Measurements from ENCODE around the gene IL24.

IL24 gene

DNA sequence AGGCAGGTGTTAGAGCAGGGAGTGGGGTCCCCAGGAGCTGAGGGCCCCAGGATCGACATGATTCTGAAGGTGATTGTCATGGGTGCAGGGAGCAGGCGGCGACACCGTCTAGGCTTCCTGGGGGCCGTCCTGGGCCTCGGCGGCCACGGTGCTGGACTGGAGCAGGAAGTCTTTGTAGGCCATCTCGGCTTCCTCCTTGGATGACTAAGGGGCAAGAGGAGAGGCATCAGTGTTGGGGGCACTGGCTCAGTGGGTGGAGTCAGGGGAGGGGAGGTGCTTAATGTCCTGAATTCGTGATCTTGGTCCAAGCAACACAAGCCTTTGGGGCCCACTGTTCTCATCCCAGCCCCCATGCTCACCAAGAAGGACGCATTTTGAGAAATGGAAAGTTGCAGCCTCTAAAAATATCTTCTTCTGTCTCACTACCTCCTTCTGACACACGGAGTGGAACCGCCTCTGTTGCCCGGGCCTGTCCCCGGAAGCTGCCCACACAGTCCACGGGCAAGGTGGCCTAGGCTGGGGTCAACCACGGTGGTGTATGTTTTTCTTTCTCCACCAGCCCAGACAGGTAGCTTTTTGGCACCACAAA is 33.1 kb downstream of the IL24 start:
- Histone ChIP-seq H3K27me3 (ENCODE audit: insufficient read depth, low read length) (no peaks in the 10 kb centered on the region), H3K4me3 (ENCODE audit: low read length) (no peak overlapping the region), H3K9me3 (ENCODE audit: insufficient read depth, low read depth, low read length) (no peaks in the 10 kb centered on the region), H3K36me3 (ENCODE audit: insufficient read depth, low read length) (no peaks in the 10 kb centered on the region), H3K4me1 (ENCODE audit: insufficient read depth, low read length) (no peaks in the 10 kb centered on the region), H3K27ac (ENCODE audit: low read depth, low read length) (no peak overlapping the region), H3K9ac (ENCODE audit: low read depth, low read length) (no peak overlapping the region)
- 94% methylated on average over 17 of the region's 17 CpGs for WGBS

DNA sequence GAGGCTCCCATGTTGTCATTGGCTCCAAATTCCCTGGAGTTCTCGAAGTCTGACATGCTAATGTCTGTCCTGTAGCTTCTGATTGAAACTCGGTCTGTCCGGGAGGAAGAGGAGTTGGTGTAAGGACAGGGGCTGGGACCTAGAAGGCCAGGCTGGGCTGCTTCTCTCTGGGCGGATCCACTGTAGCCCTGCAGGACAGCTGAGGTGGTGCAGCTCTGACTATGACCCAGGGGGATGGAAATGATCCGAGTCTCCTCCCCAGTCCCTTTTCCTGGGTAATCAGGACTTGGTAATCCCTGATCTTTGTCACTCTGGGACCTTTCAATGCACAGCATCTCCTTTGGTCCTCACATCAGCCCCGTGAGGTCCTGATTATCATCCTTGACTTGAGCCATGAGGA is 34.5 kb downstream of the IL24 start:
- 80% methylated on average over 6 of the region's 6 CpGs for WGBS
- H3K4me1 ChIP-seq (ENCODE audit: insufficient read depth, low read length), result no peaks in the 10 kb centered on the region
- no peaks in the 10 kb centered on the region for H3K9me3 ChIP-seq (ENCODE audit: insufficient read depth, low read depth, low read length)
- H3K36me3 ChIP-seq (ENCODE audit: insufficient read depth, low read length), result no peaks in the 10 kb centered on the region
- H3K9ac ChIP-seq (ENCODE audit: low read depth, low read length), result no peak overlapping the region
- no peak overlapping the region for H3K27ac ChIP-seq (ENCODE audit: low read depth, low read length)
- H3K27me3 ChIP-seq (ENCODE audit: insufficient read depth, low read length), result no peaks in the 10 kb centered on the region
- no peak overlapping the region for H3K4me3 ChIP-seq (ENCODE audit: low read length)

DNA sequence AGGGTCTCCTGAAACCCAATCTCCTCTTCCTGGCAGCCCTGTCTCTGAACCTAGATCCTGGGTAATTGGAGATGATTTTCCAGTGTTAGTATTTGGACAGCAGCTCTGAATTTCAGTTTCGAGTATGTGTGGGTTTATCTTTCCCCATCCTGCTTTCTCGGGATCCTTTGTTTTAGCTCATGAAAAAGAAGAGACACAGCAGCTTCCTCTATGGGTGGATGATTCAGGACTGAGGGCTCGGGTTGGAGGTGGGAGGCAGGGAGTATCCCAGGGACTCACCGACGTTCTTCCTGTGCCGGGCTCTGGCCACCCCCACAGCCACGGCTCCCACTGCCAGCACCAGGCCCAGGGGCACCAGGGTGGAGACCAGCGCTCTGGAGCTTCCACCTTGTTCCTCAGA is 34.9 kb downstream of the IL24 start:
- H3K4me3 ChIP-seq (ENCODE audit: low read length), result no peak overlapping the region
- 86% methylated on average over 8 of the region's 8 CpGs for WGBS
- H3K4me1 ChIP-seq (ENCODE audit: insufficient read depth, low read length), result no peaks in the 10 kb centered on the region
- H3K36me3 ChIP-seq (ENCODE audit: insufficient read depth, low read length), result no peaks in the 10 kb centered on the region
- H3K27ac ChIP-seq (ENCODE audit: low read depth, low read length), result no peak overlapping the region
- no peak overlapping the region for H3K9ac ChIP-seq (ENCODE audit: low read depth, low read length)
- H3K27me3 ChIP-seq (ENCODE audit: insufficient read depth, low read length), result no peaks in the 10 kb centered on the region
- no peaks in the 10 kb centered on the region for H3K9me3 ChIP-seq (ENCODE audit: insufficient read depth, low read depth, low read length)

DNA sequence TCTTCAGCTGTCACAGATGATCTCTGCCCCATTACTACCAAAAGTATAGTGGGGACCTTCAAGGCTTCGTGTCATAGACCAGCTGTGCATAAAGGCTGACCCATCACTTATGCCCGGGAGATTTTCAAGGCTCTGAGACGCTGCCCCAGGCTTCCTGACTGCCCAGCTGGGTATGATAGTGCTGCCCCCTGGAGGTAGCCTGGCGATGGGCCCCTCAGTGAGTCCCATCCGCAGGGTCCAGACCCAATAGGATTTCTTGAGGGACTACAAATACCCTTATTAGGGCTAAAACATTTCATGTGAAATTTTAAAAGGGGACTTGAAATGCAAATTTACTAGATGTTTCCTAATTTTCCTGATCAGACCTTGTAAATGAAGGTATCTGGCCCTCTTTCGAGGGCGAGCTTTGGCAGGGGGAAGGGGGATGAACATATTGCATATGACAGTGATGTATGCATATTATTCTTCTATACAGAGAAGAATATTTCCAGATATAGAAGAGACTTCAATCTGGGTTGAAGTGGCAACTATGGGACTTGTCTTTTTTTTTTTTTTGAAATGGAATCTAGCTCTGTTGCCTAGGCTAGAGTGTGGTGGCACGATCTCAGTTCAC is 36.2 kb downstream of the IL24 start:
- Histone ChIP-seq H3K4me3 (ENCODE audit: low read length) (no peak overlapping the region), H3K9me3 (ENCODE audit: insufficient read depth, low read depth, low read length) (no peaks in the 10 kb centered on the region), H3K9ac (ENCODE audit: low read depth, low read length) (no peak overlapping the region), H3K27me3 (ENCODE audit: insufficient read depth, low read length) (no peaks in the 10 kb centered on the region), H3K27ac (ENCODE audit: low read depth, low read length) (no peak overlapping the region), H3K4me1 (ENCODE audit: insufficient read depth, low read length) (no peaks in the 10 kb centered on the region), H3K36me3 (ENCODE audit: insufficient read depth, low read length) (no peaks in the 10 kb centered on the region)
- WGBS, result 69% methylated on average over 8 of the region's 8 CpGs

DNA sequence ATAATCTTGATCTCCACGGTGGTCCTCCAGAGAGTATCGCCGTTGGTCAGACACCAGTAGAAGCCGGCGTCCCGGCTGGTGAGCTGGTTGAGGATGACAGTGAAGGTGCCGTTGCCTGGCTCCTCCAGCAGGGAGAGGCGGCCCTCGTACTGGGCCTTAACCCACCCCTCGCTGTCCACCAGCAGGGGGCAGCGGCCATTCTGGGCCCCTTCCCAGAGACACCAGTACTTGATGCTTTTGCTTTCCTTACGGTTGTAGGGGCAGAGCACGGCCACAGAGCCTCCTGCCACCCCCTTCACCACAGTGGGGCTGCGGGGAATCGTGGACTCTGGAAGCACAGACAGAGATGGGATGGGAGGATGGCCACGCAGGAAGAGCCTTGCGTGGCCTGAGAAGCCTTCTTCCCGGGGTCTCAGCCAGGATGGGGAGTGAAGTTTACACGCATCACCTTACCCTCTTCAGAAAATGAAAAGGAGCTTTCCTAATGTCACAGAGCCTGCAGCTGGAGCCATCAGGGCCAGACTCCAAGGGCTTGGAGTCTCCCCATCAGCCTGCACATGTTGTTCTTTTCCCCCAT is 38.3 kb downstream of the IL24 start:
- Histone ChIP-seq H3K36me3 (ENCODE audit: insufficient read depth, low read length) (no peaks in the 10 kb centered on the region), H3K4me1 (ENCODE audit: insufficient read depth, low read length) (no peaks in the 10 kb centered on the region), H3K9me3 (ENCODE audit: insufficient read depth, low read depth, low read length) (no peaks in the 10 kb centered on the region), H3K9ac (ENCODE audit: low read depth, low read length) (no peak overlapping the region), H3K4me3 (ENCODE audit: low read length) (no peak overlapping the region), H3K27me3 (ENCODE audit: insufficient read depth, low read length) (no peaks in the 10 kb centered on the region), H3K27ac (ENCODE audit: low read depth, low read length) (no peak overlapping the region)
- 68% methylated on average over 19 of the region's 19 CpGs for WGBS

DNA sequence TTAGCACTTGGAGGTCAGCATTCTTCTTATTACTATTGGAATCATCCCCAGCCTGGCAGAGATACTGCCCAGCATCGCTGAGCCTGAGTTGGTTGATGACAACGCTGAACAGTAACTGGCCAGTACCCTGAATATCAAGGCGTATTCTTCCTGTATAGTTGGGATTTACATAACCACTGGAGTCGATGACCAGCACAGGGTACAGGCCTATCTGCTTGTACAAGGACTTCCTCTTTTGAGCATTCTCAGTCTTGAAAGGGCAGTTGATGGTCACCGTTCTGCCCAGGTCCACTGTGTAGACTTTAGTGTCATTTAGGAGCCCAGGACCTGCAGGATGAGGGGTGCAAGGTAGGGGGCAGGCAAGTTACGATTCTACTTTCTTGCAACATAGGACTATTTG is 40.2 kb downstream of the IL24 start:
- H3K27me3 ChIP-seq (ENCODE audit: insufficient read depth, low read length), result no peaks in the 10 kb centered on the region
- H3K36me3 ChIP-seq (ENCODE audit: insufficient read depth, low read length), result no peaks in the 10 kb centered on the region
- no peaks in the 10 kb centered on the region for H3K9me3 ChIP-seq (ENCODE audit: insufficient read depth, low read depth, low read length)
- H3K9ac ChIP-seq (ENCODE audit: low read depth, low read length), result no peak overlapping the region
- H3K4me3 ChIP-seq (ENCODE audit: low read length), result no peak overlapping the region
- WGBS, result 92% methylated on average over 6 of the region's 6 CpGs
- H3K4me1 ChIP-seq (ENCODE audit: insufficient read depth, low read length), result no peaks in the 10 kb centered on the region
- no peak overlapping the region for H3K27ac ChIP-seq (ENCODE audit: low read depth, low read length)

DNA sequence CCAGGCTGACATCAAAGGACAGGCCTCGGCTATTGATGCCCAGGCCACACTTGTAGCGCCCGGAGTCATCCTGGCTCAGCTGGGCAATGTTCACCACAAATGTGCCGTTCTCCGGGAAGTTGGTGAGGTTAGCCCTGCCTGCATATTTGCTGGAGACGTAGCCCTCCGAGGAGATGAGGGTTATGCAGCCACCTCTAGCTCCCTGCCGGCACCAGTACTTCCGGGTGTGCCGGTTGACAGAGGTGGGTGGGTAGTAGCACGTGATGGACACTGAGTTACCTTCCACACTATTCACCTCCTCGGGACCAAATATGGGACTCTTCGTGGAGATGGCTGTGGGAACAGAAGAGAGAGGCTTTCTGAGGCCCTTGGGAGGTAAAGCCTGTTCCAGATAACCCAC is 41.9 kb downstream of the IL24 start:
- Histone ChIP-seq H3K27me3 (ENCODE audit: insufficient read depth, low read length) (no peaks in the 10 kb centered on the region), H3K9ac (ENCODE audit: low read depth, low read length) (no peak overlapping the region), H3K27ac (ENCODE audit: low read depth, low read length) (no peak overlapping the region), H3K9me3 (ENCODE audit: insufficient read depth, low read depth, low read length) (no peaks in the 10 kb centered on the region), H3K4me1 (ENCODE audit: insufficient read depth, low read length) (no peaks in the 10 kb centered on the region), H3K36me3 (ENCODE audit: insufficient read depth, low read length) (no peaks in the 10 kb centered on the region), H3K4me3 (ENCODE audit: low read length) (no peak overlapping the region)
- WGBS, result 92% methylated on average over 12 of the region's 13 CpGs

DNA sequence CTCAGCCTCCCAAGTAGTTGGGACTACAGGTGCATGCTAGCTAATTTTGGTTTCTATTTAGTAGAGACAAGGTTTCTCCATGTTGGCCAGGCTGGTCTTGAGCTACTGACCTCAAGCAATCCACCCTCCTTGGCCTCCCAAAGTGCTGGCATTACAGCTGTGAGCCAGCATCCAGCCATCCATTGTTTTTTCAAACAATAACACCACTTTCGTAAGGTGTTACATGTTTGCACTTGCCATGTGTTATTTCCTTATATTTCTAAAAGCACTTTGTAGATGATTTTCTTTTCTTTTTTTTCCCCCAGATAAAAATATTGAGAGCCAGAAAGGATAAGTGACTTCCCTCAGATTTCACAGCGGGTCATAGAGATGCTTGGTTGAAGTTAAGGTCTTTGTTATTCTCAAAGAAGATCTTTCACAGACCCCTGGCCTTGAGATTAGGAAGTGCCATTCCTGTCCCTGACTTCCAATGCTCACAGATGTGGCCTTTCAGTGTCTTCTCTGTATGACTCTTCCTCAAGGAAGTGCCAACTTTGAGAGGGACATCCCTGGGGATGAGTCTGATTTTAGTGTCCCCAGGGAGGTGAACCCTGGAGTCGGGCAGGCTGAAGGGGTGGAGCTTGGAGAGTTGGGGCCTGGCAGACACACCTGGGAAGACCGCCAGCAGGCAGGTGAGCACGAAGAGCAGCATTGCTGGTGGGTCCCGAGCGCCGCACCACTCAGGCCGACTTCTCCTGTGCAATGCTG is 42.8 kb downstream of the IL24 start:
- H3K27ac ChIP-seq (ENCODE audit: low read depth, low read length), result no peak overlapping the region
- no peak overlapping the region for H3K4me3 ChIP-seq (ENCODE audit: low read length)
- no peaks in the 10 kb centered on the region for H3K36me3 ChIP-seq (ENCODE audit: insufficient read depth, low read length)
- H3K9me3 ChIP-seq (ENCODE audit: insufficient read depth, low read depth, low read length), result no peaks in the 10 kb centered on the region
- WGBS, result 92% methylated on average over 9 of the region's 9 CpGs
- H3K9ac ChIP-seq (ENCODE audit: low read depth, low read length), result no peak overlapping the region
- H3K4me1 ChIP-seq (ENCODE audit: insufficient read depth, low read length), result no peaks in the 10 kb centered on the region
- no peaks in the 10 kb centered on the region for H3K27me3 ChIP-seq (ENCODE audit: insufficient read depth, low read length)

DNA sequence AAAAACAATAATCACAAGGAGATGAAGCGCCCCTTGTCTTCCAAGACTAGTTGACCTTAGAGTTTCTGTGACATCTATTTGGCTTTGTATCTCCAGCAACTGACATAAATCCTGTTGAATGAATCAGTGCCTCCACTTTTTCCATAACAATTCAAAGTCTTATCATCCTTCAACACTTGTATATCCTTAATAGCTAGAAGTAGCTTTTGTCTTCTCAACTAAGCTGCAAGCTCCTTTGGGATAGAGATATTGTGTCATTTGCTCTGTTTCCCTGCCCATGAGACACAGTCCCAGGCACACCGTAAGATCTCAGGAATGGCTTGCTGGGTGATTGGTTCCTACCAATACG is 43.3 kb downstream of the IL24 start:
- no peak overlapping the region for H3K4me3 ChIP-seq (ENCODE audit: low read length)
- no peak overlapping the region for H3K27ac ChIP-seq (ENCODE audit: low read depth, low read length)
- no peaks in the 10 kb centered on the region for H3K36me3 ChIP-seq (ENCODE audit: insufficient read depth, low read length)
- no peaks in the 10 kb centered on the region for H3K4me1 ChIP-seq (ENCODE audit: insufficient read depth, low read length)
- H3K9ac ChIP-seq (ENCODE audit: low read depth, low read length), result no peak overlapping the region
- no peaks in the 10 kb centered on the region for H3K9me3 ChIP-seq (ENCODE audit: insufficient read depth, low read depth, low read length)
- 95% methylated on average over 3 of the region's 3 CpGs for WGBS
- no peaks in the 10 kb centered on the region for H3K27me3 ChIP-seq (ENCODE audit: insufficient read depth, low read length)

DNA sequence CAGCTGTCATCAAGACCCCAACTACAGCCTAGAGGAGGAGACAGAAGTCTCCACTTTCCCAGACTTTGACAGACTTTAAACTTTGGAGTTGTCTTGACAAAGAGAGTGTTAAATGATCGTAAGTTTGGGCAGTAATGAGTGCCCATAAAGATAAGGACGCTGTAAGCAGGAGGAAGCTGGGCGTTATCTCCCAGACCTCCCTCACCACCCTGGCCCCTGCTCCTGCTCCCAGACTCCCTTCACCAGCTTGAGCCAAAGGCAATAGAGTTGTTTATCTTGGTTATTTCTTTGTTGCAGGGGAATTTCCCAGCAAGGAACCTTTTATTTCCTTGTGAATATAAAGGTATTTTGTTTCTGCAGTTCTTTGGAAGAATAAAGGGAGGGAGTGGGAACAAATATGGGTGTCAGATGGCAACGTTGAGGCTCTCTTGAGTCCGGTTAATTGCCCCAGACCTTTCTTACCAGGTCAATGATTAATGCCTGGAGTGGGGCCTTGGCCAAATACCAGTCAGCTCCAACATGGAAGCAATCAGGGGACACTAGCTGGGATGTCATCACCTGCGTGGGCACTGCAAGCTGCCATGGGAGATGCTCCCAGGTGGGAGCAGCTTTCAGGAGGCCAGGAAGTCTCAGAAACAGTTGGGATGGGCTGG is 44.6 kb downstream of the IL24 start:
- no peaks in the 10 kb centered on the region for H3K9me3 ChIP-seq (ENCODE audit: insufficient read depth, low read depth, low read length)
- no peak overlapping the region for H3K4me3 ChIP-seq (ENCODE audit: low read length)
- H3K9ac ChIP-seq (ENCODE audit: low read depth, low read length), result no peak overlapping the region
- no peaks in the 10 kb centered on the region for H3K4me1 ChIP-seq (ENCODE audit: insufficient read depth, low read length)
- H3K27ac ChIP-seq (ENCODE audit: low read depth, low read length), result no peak overlapping the region
- H3K36me3 ChIP-seq (ENCODE audit: insufficient read depth, low read length), result no peaks in the 10 kb centered on the region
- H3K27me3 ChIP-seq (ENCODE audit: insufficient read depth, low read length), result no peaks in the 10 kb centered on the region
- WGBS, result 84% methylated on average over 6 of the region's 6 CpGs

DNA sequence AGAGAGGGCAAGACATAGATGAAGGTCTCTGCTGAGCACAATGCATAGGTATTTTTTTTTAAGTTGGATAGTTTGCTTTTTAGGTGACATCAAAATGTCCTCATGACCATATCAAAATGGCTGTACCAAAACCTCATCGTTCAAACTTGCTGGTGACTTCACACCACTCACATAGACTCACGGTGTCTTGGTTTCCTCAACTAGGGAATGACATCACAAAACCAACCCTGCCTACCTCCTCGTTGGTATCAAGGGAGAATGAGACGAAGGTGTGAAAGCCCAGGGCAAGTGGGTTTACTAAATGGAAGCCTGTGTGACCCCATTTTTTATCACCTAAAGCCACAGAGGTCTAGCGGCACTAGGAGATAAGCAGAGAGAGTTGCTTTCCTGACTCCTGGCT is 47.5 kb downstream of the IL24 start:
- Histone ChIP-seq H3K9ac (ENCODE audit: low read depth, low read length) (no peak overlapping the region), H3K4me3 (ENCODE audit: low read length) (no peak overlapping the region), H3K27ac (ENCODE audit: low read depth, low read length) (no peak overlapping the region), H3K4me1 (ENCODE audit: insufficient read depth, low read length) (no peaks in the 10 kb centered on the region), H3K36me3 (ENCODE audit: insufficient read depth, low read length) (no peaks in the 10 kb centered on the region), H3K27me3 (ENCODE audit: insufficient read depth, low read length) (no peaks in the 10 kb centered on the region), H3K9me3 (ENCODE audit: insufficient read depth, low read depth, low read length) (no peaks in the 10 kb centered on the region)
- WGBS, result 89% methylated on average over 5 of the region's 5 CpGs

Measured in HUES64 (cell line).